WTC11 (cell line): ENCODE measurements around the gene CD72. TPM values are rescaled to one million over a fixed set of nuclear protein-coding genes. Genes with fewer than 3 reads are reported as not detected.
A peak's percentile ranks its signal among the peaks of the same experiment; 100 is the strongest.

Source experiments
- ATAC-seq: fragments of 200-7000 bp; cut with Tn5 transposase; 2 replicates; pipeline ENCODE4 v1.10.0; 2021; ENCODE audit warnings: mild to moderate bottlenecking, moderate library complexity
- CTCF ChIA-PET: fragments of 300-600 bp; sonication (Branson Sonifier 250); formaldehyde crosslinking; loops from one replicate; lab custom pipeline; 2021; ENCODE audit warnings: antibody characterized with exemption; lab: Charles Lee
- POLR2A ChIA-PET: fragments of 350-600 bp; sonication (Branson Sonifier 250); formaldehyde crosslinking; loops from one replicate; lab custom pipeline; 2021; ENCODE audit warnings: antibody characterized with exemption; lab: Charles Lee
- DNase-seq: peaks from one replicate; pipeline ENCODE4 v3.0.0; 2021; ENCODE audit warnings: low spot score
- H3K27ac Mint-ChIP-seq: 2 replicates; pipeline ENCODE4 v1.8.0; 2021; ENCODE audit warnings: mixed read lengths
- H3K27me3 Mint-ChIP-seq: 2 replicates; pipeline ENCODE4 v1.8.0; 2021; ENCODE audit warnings: low read depth, mild to moderate bottlenecking, moderate library complexity, mixed read lengths
- H3K36me3 Mint-ChIP-seq: 2 replicates; pipeline ENCODE4 v1.8.0; 2021; ENCODE audit warnings: mixed read lengths
- H3K4me1 Mint-ChIP-seq: 2 replicates; pipeline ENCODE4 v1.8.0; 2022; ENCODE audit warnings: mixed read lengths
- H3K4me3 Mint-ChIP-seq: 2 replicates; pipeline ENCODE4 v1.8.0; 2021; ENCODE audit warnings: mild to moderate bottlenecking, moderate library complexity, mixed read lengths
- H3K9me3 Mint-ChIP-seq: 2 replicates; pipeline ENCODE4 v1.8.0; 2021; ENCODE audit warnings: mixed read lengths
- AFF4 ChIP-seq: sonication (generic); formaldehyde crosslinking; IDR thresholded peaks from 2 replicates; pipeline ENCODE4 v1.8.1; 2023; ENCODE audit warnings: mild to moderate bottlenecking, missing genetic modification reagents, borderline replicate concordance
- ARID4B ChIP-seq: sonication (generic); formaldehyde crosslinking; IDR thresholded peaks from 2 replicates; pipeline ENCODE4 v1.8.0; 2023; ENCODE audit warnings: missing genetic modification reagents, mild to moderate bottlenecking, borderline replicate concordance
- EMX1 ChIP-seq: fragments of 250-450 bp; sonication (Bioruptor Pico); IDR thresholded peaks from 2 replicates; pipeline ENCODE4 v1.8.0; 2021; ENCODE audit warnings: mild to moderate bottlenecking
- FOXK1 ChIP-seq: sonication (generic); formaldehyde crosslinking; IDR thresholded peaks from 2 replicates; pipeline ENCODE4 v1.8.0; 2022; ENCODE audit warnings: mild to moderate bottlenecking, moderate library complexity, missing genetic modification reagents
- GTF2I ChIP-seq: fragments of 250-450 bp; sonication (Bioruptor Pico); conservative IDR thresholded peaks from 2 replicates; pipeline ENCODE4 v1.4.0; 2021; ENCODE audit warnings: mild to moderate bottlenecking
- HMGA2 ChIP-seq: fragments of 250-450 bp; sonication (Bioruptor Pico); IDR thresholded peaks from 2 replicates; pipeline ENCODE4 v1.4.0; 2021; ENCODE audit warnings: mild to moderate bottlenecking, moderate library complexity
- IRF2 ChIP-seq: sonication (generic); formaldehyde crosslinking; IDR thresholded peaks from 2 replicates; pipeline ENCODE4 v1.8.0; 2022; ENCODE audit warnings: low read depth, missing genetic modification reagents, borderline replicate concordance
- MAX ChIP-seq: sonication (generic); formaldehyde crosslinking; IDR thresholded peaks from 2 replicates; pipeline ENCODE4 v1.8.0; 2022; ENCODE audit warnings: mild to moderate bottlenecking, missing genetic modification reagents
- MYBL2 ChIP-seq: sonication (generic); formaldehyde crosslinking; IDR thresholded peaks from 2 replicates; pipeline ENCODE4 v1.8.1; 2023; ENCODE audit warnings: mild to moderate bottlenecking, moderate library complexity, missing genetic modification reagents
- NFATC4 ChIP-seq: fragments of 250-450 bp; sonication (Bioruptor Pico); IDR thresholded peaks from 2 replicates; pipeline ENCODE4 v1.9.0; 2021; ENCODE audit warnings: mild to moderate bottlenecking
- OVOL2 ChIP-seq: fragments of 250-450 bp; sonication (Bioruptor Pico); IDR thresholded peaks from 2 replicates; pipeline ENCODE4 v1.9.0; 2021; ENCODE audit warnings: mild to moderate bottlenecking, borderline replicate concordance
- SOX15 ChIP-seq: fragments of 250-450 bp; sonication (Bioruptor Pico); IDR thresholded peaks from 2 replicates; pipeline ENCODE4 v1.9.0; 2021; ENCODE audit warnings: mild to moderate bottlenecking
- ZNF121 ChIP-seq: sonication (generic); formaldehyde crosslinking; IDR thresholded peaks from 2 replicates; pipeline ENCODE4 v1.8.0; 2023; ENCODE audit warnings: missing genetic modification reagents
- ZNF219 ChIP-seq: sonication (generic); formaldehyde crosslinking; IDR thresholded peaks from 2 replicates; pipeline ENCODE4 v1.8.0; 2023; ENCODE audit warnings: missing genetic modification reagents, mild to moderate bottlenecking, borderline replicate concordance
- ZNF263 ChIP-seq: sonication (generic); formaldehyde crosslinking; IDR thresholded peaks from 2 replicates; pipeline ENCODE4 v1.8.1; 2022; ENCODE audit warnings: low read depth, mild to moderate bottlenecking, moderate library complexity, missing genetic modification reagents
- ZNF396 ChIP-seq: fragments of 250-450 bp; sonication (Bioruptor Pico); IDR thresholded peaks from 2 replicates; pipeline ENCODE4 v1.8.0; 2021; ENCODE audit warnings: mild to moderate bottlenecking, moderate library complexity, borderline replicate concordance
- ZNF512 ChIP-seq: sonication (generic); formaldehyde crosslinking; IDR thresholded peaks from 2 replicates; pipeline ENCODE4 v1.8.1; 2022; ENCODE audit warnings: missing genetic modification reagents, borderline replicate concordance
- ZNF671 ChIP-seq: fragments of 250-450 bp; sonication (Bioruptor Pico); IDR thresholded peaks from 2 replicates; pipeline ENCODE4 v1.8.0; 2021; ENCODE audit warnings: mild to moderate bottlenecking
- total RNA-seq: library from RNA; stranded (reverse); gene quantifications from 3 replicates; pipeline ENCODE4 v1.2.3, GENCODE V29; 2021

CD72 gene
- total RNA-seq, 1 experiment from 2014 or later = 2.9 TPM

GRCh38 chr9:35665471-35665818 is 47.2 kb upstream of the CD72 start:
- CTCF ChIA-PET = interaction anchor here (0.8 to 10.2 kb wide), 18 partner anchors 9 to 217 kb away, joined by 3 to 127 read pairs (median 12); partner anchors contain the start of genes CREB3, GBA2, RGP1 and TESK1

More at GRCh38 chr9:35665471-35665818, 47.2 kb upstream of the CD72 start:
- POLR2A ChIA-PET = interaction anchor here (1.0 to 2.7 kb wide), 10 partner anchors 8 to 149 kb away, joined by 3 to 17 read pairs (median 4); partner anchors contain the start of genes CA9, HINT2 and TPM2
- no peak for ATAC-seq
- Mint-ChIP-seq H3K36me3 (peaks cover 27% of the 10 kb centered on the region), H3K9me3 (peaks cover 7% of the 10 kb centered on the region), H3K4me1 (peaks cover 24% of the 10 kb centered on the region), H3K27ac (peak overlapping the region; percentile 71; the same call in 1 of the 2 replicates), H3K27me3 (no peaks in the 10 kb centered on the region; the same call in 1 of the 2 replicates), H3K4me3 (peak overlapping the region; percentile 81)
- no peak for DNase-seq
- TF ChIP-seq GTF2I (CRISPR knock-in tag) (no peak), ZNF219 (no peak), ARID4B (CRISPR knock-in tag) (no peak), AFF4 (CRISPR knock-in tag) (no peak), HMGA2 (CRISPR knock-in tag) (no peak), EMX1 (CRISPR knock-in tag) (no peak), ZNF512 (CRISPR knock-in tag) (no peak), MAX (CRISPR knock-in tag) (no peak), ZNF263 (CRISPR knock-in tag) (no peak), MYBL2 (CRISPR knock-in tag) (no peak), ZNF396 (CRISPR knock-in tag) (no peak), IRF2 (no peak), NFATC4 (CRISPR knock-in tag) (no peak), OVOL2 (CRISPR knock-in tag) (no peak), ZNF671 (no peak), FOXK1 (CRISPR knock-in tag) (no peak), ZNF121 (CRISPR knock-in tag) (no peak), SOX15 (CRISPR knock-in tag) (no peak)
